HG03469 (cell line): ENCODE data around the gene DSEL.

Source experiments
- ATAC-seq: cut with Tn5 transposase; IDR thresholded peaks from one replicate; pipeline ENCODE4 v1.9.1; 2021; ENCODE audit warnings: mild to moderate bottlenecking, moderate library complexity, moderate number of reproducible peaks; ENCODE audit not compliant: unreplicated experiment

DSEL gene

GRCh38 chr18:67516539-67517443 is at the start of gene DSEL:
Gene DSEL, minus strand, starts transcription at chr18:67516720. Its CDS starts 2,112 bp downstream, at chr18:67514608.
- peak; percentile 89 for ATAC-seq

GRCh38 chr18:67553437-67553836 is 36.9 kb upstream of the DSEL start:
- ATAC-seq, result no peak

DNA sequence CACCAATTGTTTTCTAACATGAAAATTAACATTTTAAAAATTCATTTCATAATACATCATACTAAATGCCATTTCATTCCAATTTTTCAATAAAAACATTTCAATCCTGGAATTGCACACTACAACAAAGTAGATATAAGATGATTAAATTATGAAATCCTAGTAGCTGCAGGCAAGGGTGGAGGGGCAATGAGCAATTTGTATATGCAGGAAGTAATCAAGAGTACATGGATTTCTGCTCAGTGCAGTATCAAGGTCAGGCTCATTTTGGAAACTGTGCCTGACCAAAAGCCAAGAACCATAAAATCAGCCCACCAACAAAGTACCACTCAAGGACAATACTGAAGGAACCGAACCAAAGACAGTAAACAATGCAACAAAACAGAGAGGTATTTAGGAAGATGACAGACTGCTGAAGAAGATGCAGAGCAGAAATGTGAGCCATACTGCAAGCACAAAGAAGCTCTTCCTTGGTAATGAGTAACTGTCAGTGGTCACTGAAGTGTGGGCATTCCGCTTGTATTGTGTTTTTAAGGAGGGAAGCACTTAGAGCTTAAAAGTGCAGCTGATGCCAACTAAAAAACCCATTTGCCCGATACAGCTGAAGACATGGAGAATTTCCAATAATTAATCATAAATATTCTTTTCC is 34.5 kb upstream of the DSEL start:
- no peak for ATAC-seq

DNA sequence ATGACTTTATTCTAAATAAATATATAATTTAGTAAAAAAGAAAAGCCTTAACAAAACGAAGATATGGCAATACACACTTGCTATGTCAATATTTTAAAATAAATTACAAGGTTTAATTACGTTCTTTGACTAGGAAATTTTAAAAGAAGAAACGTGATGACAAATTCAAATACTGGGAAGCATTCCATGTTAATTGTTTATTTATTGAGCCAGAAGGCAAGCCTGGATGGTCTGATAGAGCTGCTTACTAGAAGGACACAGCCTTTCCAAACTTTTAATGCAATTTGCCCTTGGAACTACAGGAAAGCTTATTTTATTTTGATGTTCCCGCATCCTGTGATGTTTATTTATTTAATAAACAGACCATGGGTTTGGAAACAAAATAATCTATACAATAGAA is 33.4 kb upstream of the DSEL start:
- no peak for ATAC-seq

GRCh38 chr18:67545681-67546080 is 29.2 kb upstream of the DSEL start:
- ATAC-seq, result no peak

- no peak for ATAC-seq
Measured at GRCh38 chr18:67540559-67540958, 24.0 kb upstream of the DSEL start.

GRCh38 chr18:67531929-67532328 is 15.4 kb upstream of the DSEL start:
- no peak for ATAC-seq

- ATAC-seq, result no peak
Measured at GRCh38 chr18:67525328-67526099, 9.0 kb upstream of the DSEL start.

- ATAC-seq, result no peak
Measured at GRCh38 chr18:67520351-67520921, 3.9 kb upstream of the DSEL start.

DNA sequence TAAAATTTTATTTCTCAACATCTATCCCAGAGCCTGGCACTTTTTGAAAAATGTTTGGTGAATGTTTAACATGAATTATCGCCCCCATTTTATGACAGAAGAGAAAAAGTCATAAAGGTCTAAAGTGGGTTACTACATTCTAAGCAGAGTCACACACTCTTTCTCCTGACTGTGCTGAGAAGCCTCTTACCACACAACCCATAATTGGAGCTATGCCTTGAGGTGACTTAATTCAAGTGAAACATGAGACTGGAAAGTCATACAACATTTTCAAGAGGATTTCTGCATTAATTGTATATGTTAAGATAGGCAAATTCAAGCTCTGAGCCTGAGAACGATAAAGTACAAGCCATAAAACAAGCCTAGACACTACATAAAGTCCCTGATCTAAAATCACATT is 3.1 kb upstream of the DSEL start:
- no peak for ATAC-seq

DNA sequence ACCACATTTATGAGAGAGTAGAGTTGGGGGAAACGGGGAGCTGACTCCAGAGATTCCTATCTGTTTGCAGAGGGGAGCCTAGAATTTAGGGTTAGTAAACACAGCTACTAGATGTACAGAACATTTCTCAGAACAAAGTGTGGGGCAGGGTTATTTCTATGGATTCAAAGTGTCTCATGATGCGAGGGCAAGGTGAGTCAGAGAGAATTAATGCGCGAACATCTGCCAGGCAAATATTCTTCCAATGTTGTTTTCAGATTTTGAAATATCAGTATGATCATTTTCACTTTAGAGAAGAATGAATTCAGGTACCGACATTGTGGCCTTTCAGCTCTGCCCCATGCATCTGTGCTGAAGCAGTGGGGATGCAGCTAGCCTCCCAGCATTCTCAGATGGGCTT is 2.0 kb upstream of the DSEL start:
- no peak for ATAC-seq

DNA sequence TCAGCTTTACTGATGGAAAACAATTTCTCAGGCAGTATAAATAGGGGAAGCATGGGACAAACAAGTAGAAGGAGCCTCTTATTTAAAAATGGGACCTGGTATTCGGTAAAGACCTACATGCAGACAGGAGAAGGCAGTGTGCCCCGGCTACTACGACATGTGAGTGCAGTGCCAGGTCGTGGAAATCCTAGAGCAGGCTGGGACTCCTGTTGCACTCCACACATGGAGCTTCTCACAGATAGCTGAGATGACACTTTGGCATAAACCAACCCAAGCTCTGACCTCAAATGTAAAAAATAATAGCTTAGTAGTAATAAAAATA is 885 bp upstream of the DSEL start:
- no peak for ATAC-seq

DNA sequence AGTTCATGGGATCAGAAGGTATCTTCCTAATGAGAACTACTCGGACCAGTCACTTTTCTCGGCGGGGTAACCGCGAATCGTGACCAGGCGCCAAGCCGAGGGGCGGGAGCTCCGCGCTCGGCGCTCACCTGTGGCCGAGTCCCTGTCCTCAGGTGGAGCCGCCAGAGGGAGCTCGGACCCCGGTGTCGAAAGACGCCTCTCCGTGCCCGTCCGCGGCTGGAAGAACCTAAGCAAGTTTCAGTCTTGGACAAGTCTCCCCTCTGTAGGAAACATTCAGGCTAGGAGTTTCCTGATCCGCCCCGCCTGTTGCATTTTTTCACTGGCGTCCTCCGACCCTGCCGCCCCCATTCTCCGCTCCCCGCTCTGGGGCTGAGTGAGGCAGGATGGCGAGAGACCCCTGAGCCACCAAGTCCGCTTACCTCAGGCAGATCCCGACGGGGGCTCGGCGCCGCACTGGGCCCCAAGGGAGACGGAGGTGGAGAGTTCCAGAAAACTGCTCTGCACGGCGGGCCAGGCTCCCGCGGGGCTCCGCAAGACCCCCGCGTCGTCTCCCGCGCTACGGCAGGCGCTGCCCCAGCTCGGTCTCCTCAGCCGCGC is 480 bp downstream of the DSEL start:
- peak; percentile 23 for ATAC-seq

GRCh38 chr18:67514901-67515540 is 1.5 kb downstream of the DSEL start:
- ATAC-seq, result no peak

DNA sequence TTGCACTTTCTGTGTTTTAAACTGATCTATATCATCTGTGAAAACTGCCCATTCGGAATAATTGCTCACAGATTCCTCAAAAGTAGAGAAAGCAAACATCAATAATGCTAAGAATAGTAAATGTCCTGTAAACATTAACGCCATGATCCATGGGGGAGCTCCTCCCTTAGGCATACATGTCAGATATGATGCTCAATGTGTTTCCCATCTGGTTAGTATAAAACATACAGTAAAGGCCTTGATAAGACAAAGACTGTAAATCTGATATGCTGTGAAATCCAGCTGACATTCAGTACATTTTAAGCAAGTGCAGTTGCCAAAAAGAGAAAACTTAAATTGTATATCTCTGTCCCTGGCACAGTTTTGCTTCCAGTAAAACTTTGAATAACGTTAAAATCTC is 2.1 kb downstream of the DSEL start:
- ATAC-seq, result no peak

GRCh38 chr18:67513280-67513679 is 3.2 kb downstream of the DSEL start:
- no peak for ATAC-seq

DNA sequence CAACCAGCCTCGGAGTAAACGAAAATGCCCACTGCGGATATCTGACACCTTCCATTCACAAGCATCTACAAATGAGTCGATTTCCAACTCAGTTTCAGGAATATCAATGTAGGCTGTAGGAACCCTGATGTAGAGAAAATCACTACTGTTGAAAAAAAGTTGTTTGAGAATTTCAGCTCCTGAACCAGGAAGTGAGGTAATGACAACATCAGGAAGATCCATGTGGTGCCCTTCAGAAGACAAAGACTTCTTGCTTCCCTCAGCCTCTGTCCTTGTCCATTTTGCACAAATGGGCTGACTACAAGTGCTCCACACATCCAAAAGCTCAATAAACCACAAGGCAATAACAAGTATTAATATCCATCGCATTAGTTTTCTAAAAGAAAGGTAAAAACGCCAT is 4.7 kb downstream of the DSEL start:
- no peak for ATAC-seq

DNA sequence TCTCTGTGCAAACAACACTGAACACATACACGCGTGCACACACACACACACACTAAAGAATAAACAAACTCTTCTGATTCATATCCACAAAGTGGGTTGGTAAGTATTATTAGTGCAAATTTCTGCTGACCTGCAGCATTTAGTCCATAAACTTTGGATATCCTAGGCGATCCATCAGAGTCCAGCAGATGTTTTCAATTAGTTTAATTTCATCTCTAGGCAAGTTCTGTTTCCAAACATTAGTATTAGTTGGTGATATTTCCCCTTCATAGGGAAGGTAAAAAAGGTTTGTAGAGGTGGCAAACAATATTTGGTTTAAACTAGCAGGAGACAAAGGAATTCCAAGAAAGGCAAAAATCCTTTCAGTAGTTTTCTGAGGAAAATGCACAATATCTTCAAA is 5.7 kb downstream of the DSEL start:
- ATAC-seq, result no peak

- no peak for ATAC-seq
Measured at GRCh38 chr18:67509741-67510391, 6.7 kb downstream of the DSEL start.

- no peak for ATAC-seq
Measured at GRCh38 chr18:67508146-67508545, 8.4 kb downstream of the DSEL start.
